HG02571 (cell line): Measurements from ENCODE around the gene ETV5.

ENCODE experiments used
- ATAC-seq: cut with Tn5 transposase; IDR thresholded peaks from one replicate; pipeline ENCODE4 v1.9.1; 2021; ENCODE audit warnings: mild to moderate bottlenecking, moderate library complexity; ENCODE audit not compliant: unreplicated experiment

Gene ETV5

DNA sequence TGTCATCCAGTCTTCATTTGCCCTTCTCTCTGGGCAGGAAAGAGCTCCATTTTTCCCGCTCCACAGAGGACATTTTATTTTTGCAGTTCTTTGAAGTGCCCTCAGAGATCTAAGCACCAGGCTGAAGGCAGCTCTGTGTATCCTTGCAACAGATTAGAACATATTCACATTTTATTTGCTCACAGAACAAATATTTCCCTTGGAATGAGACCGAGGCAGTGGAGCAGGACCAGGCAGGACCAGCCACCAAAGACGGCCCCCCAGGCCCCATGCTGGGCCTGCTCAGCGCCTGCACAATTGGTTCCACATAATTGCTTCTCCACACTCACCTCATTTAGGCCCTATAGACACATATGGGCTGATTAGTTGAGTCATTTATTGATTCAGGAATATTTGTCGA, 15.7 kb upstream of the ETV5 start:
- ATAC-seq = no peak

DNA sequence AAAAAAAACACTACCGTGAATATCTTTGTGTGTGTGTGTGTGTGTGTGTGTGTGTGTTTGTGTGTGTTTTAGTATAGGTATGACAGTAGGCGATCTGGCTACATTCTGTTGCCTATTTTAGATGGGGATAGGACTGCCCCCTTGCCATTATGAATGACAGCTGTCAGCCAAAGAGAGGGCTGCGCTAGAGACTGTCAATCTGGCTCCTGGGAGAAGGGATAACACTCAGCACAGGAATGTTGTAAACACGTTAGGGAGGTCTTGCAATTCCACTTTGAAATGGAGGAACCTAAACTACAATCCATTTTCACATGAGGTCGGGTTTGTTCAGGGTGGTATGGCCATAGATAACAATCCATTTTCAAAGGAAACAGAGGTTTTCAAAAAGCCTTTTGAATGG, 14.1 kb upstream of the ETV5 start:
- no peak for ATAC-seq

DNA sequence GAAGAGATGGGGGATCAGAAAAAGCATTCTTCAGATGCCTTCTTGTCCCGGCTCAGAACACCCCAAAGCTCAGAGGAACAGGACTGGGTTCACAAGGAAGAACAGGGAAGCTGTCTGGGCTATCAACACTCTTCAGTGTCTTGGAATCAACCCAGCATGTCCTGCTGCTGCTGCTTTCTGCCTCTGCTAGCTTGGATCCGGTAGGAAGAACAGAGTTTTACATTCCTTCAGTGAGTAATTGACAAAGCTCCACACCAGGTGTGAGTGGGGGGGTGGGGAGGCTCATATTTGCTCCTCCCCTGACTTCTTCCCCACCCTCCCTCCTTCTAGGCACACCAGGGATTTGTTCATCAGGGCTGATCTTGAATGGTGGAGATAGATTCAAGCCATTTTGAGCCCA, 13.1 kb upstream of the ETV5 start:
- ATAC-seq = no peak

DNA sequence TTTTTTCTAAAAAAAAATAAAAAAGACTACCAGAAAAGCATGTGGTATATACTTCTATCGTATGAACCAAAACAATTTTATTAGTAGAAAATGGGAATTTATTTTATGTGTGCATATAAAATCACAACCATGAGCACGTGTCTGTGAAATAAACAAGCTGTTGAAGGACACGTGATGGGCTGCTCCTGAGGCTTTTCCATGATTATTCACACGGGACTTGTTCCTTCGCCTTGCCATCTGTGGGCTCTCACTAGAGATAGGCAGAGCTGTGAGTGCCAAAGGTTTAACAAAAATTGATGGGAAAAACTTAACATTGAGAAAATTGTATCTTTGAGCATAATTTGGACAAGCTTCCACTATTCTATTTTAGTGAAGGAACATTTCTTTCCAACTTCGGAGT, 12.4 kb upstream of the ETV5 start:
- no peak for ATAC-seq

DNA sequence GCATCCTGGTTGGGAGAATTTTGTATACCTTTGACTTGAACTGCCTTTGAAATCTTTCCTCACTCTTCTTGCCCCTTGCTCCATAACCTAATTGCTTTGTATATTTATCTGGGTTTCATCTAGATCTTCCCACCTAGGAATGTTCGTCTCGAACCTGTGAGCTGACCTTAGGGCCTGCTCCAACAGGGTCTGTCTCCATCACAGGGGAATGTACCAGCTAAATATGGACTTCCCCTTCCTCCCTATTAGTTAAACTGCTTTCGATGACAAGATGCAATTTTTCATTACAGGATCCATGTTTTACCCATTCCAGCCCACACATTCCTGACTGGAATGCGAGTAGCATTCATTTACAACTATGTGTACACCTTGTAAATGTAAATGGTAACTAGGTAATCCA, 10.6 kb upstream of the ETV5 start:
- ATAC-seq = no peak

DNA sequence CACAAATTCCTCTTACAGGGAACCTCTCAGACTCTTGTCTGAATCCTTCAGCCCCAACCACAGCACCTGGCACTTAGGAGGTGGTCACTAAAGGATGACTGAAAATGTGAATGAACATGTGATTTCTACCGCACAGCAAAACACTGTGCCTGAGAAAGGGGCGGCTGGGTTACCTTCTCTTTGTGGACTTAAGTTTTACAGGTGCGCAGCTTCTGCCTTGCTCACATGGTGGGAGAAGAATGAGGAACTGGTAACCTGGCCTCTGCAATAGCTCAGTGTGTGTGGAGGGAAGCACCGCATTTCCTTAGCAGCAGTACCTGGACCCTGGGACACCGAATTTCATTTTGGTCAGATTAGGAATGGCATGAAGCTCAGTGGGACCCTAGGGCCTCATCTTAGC, 9.8 kb upstream of the ETV5 start:
- ATAC-seq = no peak

DNA sequence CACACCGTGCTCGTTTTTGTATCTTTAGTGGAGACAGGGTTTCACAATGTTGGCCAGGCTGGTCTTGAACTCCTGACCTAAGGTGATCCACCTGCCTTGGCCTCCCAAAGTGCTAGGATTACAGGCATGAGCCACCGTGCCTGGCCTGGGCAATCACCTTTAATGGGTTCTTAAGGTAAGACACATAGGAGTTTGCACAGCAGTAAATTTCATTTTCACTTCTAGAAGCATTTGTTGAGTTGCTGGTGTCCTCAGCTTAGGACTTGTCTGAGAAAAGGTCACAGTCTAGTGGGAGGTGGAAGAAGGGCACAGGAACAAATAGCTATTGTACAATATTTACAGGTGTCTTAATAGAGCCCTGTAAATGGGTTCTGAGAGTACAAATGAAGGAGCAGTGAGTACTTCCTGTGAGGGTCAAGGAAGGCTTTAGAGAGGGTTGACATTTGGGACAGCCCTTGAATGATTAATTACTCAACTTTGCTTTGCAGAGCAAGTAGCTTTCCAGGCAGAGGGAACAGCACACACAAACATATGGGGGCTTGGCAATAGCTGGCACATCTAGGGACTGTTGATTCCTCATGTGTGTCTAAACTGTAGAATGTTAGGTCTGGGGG, 8.7 kb upstream of the ETV5 start:
- ATAC-seq = no peak

DNA sequence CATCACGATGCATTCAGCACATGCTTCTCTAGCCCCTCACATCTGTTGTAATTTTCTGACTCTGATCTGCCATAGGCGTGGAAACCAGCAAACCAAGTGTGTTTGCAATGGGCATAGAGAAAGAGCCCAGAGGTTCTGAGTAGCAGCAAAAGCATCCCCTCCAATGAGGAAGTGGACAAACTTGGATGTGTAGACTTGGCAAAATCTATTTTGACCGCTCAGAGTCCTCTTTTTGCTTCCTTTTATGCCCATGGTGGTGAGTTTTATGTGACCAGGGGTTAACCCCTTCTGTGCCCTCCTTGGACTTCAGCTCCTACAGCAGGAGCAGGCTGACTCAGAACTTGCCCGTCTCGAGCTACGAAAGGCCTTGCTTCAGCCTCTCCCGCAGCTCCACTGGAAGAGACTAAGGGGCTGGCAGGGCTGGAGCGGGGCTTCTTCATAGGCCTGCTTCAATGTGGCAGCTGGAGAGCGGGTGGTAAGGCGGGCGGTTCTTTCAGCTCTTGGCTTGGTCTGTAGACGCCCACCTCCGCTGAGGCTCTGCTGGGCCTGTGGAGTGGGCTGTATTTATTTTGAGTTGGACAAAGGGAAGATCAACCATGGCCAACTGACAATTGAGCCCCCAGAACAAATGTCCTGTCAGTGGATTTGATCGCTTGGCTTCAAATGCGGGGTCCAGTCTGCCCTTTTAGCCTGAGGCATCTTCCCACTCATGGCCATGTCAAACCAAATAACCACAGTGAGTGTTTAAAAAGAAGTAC, 6.5 kb upstream of the ETV5 start:
- ATAC-seq = no peak

DNA sequence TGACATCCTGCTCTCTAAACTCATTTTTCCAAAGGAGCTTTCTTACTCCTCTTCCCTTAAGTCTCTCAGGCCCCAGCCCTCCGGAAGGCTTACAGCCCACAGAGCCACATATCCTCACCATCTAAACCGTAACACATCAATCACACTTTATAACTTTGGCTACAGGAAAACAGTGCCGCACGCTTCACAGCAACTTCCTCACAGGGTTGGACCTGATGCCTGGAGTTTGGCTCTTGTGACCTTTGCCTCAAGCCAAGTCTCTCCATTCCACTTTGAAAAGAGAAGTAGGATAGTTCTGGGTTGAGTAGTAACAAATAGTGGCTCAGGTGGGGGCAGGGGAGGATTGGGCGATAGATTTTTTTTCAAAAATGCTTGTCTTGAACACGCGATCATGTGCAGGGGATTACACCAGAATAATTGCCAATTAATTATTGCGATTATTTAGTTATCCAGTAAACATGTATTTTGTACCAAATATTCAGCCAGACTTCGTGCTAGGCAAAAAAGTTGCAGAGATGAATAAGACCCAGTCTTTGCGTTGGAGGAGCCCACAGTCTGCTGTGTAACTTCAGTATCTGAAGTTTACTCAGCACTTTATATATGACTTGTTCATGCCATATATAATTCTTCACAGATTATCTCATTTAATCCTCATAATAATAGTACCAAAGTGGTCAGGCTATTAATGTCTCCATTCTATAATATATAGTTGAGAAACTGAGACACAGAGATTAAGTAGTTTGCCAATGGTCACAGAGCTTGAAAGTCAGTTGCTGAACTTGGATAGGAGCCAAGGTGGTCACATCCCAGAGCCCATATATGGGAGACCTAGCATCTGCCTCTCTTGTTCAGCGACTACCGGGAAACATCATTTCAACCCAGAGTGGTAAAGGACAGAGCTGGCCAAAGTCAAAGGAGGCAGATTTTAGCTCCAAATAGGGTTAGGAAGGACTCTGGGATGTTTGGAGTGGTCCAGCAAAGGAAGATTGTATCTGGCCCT, 2.4 kb upstream of the ETV5 start:
- no peak for ATAC-seq

DNA sequence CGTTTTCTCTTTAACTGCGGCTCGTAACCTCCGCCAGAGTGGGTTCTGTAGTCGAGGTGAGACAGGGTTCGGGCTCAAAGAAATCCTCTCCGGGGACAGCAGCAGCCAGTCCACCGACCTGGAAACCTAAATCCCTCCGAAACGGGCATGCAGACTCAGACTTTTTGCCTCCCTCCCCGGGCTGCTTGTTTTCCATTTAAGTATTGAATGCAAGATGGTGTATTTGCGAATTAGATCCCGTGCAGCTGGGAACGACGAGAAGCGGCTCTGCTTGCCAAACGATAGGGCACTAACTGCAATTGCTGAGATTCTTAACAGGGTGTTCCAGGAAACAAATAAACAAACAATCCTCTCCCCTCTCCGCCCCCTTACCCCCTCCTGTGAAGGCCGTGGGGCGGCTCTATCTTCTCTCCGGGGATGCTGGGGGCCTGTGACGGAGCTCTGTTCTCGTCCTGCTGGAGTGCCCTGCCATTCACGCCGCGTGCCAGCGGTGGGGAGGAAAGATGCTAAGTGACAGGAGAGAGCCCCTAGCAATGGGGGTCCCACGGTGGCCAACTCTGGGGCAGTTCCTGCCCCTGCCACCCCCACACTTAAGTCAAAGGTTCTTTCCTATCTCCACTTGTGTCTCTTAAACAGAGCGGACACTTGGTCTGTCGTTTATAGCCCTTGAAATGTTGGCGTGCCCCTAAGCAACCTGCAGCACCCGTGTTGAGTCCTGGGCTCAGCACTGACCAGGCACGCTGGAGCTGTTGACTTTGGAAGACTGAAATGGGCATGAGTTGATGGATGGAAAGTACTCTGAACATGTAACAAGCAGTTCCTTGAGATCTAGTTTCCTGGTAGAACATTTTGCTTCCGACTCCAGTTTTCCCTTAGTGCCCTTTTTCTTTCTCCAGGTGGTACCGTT, 1.3 kb upstream of the ETV5 start:
- no peak for ATAC-seq

DNA sequence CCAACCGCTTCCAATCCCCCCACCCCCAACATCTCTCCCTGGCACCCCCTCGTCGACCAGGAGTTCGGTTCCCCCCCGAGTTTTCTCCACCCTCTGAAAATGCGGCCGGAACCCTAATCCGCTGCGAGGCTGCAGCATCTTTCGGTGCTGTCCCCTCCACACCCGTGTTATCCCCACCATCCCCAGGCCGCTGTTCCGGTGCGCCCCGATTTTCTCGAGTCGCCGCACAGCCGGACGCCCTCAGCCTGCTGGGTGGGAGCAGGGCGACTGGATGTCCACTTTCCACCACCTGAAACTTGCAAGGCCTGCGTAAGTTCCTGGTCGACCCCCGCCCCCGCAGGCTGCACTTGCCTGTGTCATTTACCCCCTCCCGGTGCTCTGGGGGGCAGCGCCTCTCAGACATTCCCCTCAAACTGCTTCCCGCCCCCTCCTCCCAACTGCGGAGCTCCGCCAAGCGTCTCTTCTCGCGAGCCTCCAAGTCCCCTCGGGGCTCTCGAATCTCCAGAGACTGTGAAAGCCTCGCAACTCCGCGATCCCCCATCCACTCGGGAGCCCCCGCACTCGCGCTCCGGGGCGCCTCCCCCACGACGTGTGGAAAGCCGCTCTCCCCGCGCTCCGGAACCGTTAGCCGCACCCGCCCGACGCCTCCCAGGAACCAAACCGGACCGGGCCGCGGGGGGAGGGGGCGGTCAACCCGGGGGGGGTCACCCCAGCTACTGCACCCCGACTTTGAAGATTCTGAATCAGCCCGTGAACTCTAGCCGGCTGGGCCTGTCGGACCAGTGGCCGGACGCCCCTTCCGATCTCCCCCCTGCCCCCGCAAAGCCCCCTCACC, 566 bp downstream of the ETV5 start:
- no peak for ATAC-seq

DNA sequence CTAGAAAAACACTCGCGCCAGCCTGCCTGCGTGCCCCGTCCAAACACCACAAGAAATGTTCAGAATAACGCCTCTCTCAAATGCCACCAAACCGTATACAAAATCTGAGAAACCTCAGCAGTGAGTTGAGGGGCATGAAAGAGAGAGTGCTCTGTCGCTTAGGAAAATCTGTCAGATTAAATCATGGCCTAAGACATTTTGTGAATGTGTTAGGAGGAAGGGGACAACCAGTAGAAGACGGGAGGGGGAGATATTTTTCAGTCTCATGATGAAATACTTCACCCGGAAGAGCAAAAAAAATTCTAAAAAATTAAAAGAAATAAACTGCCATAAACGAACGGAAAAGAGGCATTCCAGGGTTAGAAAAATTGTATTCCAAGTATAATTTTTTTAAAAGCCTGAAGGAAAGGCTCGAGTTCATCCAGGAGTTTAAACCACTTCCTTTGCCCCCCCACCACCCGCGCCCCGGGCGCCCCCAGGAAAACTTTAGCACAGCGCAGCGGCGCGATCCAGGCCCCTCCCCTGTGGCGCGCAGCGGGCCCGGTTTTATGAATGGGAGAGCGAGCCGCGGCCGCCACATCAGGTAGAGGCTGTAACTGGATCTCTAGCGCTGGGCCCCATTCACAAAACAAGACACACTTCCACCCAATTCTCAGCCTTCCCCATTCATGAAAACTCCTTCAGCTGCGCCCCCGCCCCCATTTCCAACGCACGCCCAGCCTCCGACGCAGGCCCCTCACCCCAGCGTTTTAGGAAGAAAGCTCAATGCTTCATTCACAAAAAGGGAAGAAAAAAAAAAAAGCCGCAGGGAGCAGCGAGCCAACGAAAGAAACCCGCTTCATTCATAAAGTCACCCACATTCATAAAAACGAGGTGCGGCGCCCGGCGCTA, 1.4 kb downstream of the ETV5 start:
- no peak for ATAC-seq

DNA sequence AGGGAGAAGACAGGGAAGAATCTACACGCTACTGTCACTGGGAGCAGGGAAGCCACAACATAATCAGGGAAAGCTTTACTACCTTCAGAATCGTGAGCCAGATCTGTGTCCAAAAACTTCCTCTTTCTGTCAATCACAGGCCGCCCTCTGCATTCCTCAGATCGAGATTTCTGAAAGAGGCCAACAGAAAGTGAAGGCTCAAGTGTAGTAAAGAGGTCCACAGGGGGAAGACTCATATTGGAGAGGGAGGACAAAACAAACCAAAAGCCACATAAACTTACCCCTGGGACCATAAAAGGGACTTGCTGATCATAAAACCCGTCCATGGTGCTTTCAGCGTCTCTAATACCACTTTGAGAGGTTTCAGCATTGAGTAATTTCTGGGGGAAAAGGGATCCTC, 3.3 kb downstream of the ETV5 start:
- ATAC-seq = no peak

DNA sequence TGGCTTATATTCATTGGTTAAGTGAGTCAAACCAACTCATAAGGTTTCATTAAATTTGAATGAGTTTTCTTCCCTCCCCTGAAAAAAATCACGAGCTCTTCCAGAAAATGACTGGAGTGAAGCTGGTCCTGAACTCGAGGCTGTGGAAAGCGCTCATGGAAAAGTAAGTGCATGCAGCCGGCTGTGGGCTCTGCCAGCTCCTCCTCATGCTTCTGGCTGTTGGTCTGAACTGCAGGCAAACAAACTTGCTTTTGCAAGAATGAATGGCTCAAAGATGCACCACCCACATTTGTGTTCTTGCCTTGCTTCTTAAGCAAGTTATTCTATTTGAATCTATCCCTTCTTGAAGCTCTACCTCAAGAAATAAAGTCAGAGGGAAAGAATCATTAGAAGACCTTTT, 6.2 kb downstream of the ETV5 start:
- ATAC-seq = no peak

DNA sequence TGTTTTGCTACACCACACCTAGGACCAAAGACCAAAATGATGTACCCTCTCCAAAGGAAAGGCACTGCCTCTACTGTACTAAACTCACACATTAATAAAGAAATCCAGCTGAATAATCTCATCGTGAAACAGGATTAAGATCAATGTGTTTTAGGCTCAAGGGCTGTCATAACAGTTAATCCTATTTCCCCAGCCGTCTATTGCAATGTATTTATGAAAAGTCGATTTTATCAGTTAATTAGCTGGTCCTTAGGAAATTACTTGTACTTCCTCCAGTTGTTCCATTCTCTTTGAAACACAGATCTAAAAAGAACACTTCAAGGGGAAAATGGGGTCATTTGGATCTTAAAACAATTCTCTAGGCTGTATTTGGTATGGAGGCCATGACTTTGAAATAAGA, 8.5 kb downstream of the ETV5 start:
- ATAC-seq = no peak

DNA sequence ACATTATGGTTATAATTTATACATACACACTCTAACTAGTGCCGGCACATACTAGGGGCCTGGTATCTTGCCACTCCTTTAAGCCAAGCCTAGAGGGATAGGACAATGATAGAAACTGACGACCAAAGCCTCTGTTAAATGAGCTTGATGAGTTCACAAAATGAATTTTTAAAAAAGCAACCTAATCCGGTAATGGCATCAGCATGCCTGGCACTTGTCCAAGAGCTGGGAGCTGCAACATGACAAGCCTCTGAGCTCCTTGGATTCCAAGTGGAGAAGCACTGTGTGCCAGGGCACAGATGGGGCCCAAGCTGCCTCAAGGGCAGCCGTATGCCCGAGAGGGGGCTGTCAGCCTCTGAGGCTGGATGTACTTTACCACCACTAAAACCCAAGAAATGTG, 9.7 kb downstream of the ETV5 start:
- ATAC-seq = no peak

DNA sequence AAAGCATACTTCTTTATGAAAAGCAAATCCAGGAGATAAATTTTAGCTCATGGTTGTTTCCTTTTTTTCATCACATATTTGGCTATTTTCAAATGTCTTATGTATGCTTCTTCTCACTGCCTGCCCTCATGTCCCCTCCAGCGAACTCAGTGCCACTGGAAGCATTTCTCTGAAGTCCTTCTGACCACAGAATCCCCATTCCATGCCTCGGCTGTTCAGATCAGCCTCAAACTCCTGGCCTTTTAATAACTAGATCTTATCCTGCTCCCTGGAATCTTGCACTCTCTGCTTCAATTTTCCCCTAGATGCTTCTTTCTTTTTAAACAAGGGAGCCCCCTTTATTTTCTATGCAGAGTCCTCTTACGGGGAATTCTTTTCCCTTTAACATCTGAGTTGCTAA, 10.1 kb downstream of the ETV5 start:
- ATAC-seq = no peak

DNA sequence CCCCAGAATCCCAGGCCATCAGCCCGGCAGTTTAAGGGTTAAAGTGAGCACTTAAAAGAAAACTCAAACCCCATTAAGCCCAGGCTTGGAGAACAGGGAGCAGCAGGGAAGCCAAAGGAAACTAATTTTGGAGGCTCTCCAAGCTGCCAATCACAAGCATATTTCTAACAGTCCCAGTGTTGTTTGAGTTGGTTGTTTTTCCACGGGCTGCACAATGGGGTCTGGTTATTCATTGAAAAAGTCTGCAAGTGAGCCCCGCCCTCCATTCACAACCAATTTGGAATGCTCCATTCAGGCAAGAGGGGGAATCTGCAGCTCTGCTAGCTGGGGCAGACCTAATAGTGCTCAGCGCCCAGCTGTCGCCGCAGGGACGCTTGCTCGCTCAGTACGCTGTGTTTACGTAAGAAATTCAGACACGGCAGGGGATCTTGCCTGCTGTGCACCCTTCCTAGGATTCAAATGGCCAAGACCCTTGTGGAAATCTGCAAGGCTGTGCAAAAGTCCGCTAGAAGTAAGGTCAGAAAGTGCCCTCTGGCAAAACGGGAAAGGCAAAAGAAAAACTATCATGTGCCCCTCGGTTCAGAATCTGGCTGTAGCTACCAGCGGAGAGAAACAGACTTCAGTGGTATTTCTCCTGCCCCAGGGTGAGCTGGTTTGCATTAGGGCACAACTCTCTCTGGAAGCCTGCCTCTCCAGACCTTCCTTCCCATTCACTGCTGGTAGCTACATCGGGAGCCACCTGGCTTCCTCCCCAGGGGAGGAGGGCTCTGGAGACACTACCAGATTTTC, 11.0 kb downstream of the ETV5 start:
- no peak for ATAC-seq
